Activated naive CD8-positive, alpha-beta T cell treated with anti-CD3 and anti-CD28 coated beads, Interleukin-2, amount 50 U/mL, for 24 hours (primary cell): ENCODE results near the gene GRB2.

Experiments
- ATAC-seq: fragments of 150-1000 bp; cut with Tn5 transposase; one replicate; pipeline ENCODE4 v1.10.0; 2021
- DNase-seq: peaks from one replicate; pipeline ENCODE4 v3.0.0; 2021
- H3K27ac Mint-ChIP-seq: one replicate; pipeline ENCODE4 v1.8.0; 2021; ENCODE audit warnings: mild to moderate bottlenecking, mixed read lengths
- H3K27me3 Mint-ChIP-seq: one replicate; pipeline ENCODE4 v1.8.0; 2021; ENCODE audit warnings: mixed read lengths
- H3K36me3 Mint-ChIP-seq: one replicate; pipeline ENCODE4 v1.8.0; 2021; ENCODE audit warnings: low read depth, mixed read lengths
- H3K4me1 Mint-ChIP-seq: one replicate; pipeline ENCODE4 v1.8.0; 2021; ENCODE audit warnings: mixed read lengths
- H3K4me3 Mint-ChIP-seq: one replicate; pipeline ENCODE4 v1.8.0; 2021; ENCODE audit warnings: mild to moderate bottlenecking, moderate library complexity, mixed read lengths
- H3K9me3 Mint-ChIP-seq: one replicate; pipeline ENCODE4 v1.8.0; 2021; ENCODE audit warnings: mixed read lengths

GRB2 gene

DNA sequence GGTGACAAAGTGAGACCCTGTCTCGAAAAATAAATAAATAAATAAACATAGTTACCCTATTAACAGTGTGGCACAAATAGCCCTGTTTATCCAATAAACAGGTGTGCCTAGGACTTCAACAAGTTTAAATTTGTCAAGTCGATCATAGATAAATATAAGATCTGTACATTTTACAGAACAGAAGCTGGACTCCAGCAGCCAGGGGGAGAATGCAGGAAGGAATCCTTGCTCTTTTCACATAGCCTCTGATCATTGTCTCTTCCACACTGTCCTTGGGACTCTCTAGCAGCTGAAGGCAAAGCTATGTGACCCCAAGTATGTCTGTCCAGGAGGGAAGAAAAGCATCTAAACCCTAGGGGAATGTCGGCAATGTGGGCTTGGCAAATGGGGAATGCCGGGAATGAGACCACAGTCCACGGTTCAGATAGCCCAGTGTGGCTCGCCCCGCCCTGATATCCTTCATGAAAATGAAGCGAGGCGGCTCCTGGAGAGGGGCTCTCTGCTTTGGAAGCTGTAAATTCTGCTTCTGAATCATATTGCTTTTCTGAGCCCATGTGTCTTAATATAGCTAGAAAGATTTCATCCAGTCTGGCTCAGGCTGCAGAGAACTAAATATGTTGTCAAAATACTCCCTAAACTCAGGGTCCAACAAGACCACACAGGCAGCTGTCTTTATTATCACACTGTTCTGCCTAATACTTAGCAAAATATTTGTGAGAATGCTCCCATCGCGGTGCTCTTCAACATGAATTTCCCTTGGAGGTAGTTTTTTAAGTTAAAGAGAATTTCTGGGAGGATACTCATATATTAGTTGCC is 24.9 kb upstream of the GRB2 start:
- ATAC-seq (no peak), DNase-seq (no peak)
- H3K27me3 Mint-ChIP-seq = no peaks in the 10 kb centered on the region
- H3K4me1 Mint-ChIP-seq = peaks cover 19% of the 10 kb centered on the region
- H3K4me3 Mint-ChIP-seq = no peak overlapping the region
- no peak overlapping the region for H3K27ac Mint-ChIP-seq
- no peaks in the 10 kb centered on the region for H3K9me3 Mint-ChIP-seq
- H3K36me3 Mint-ChIP-seq = no peaks in the 10 kb centered on the region

DNA sequence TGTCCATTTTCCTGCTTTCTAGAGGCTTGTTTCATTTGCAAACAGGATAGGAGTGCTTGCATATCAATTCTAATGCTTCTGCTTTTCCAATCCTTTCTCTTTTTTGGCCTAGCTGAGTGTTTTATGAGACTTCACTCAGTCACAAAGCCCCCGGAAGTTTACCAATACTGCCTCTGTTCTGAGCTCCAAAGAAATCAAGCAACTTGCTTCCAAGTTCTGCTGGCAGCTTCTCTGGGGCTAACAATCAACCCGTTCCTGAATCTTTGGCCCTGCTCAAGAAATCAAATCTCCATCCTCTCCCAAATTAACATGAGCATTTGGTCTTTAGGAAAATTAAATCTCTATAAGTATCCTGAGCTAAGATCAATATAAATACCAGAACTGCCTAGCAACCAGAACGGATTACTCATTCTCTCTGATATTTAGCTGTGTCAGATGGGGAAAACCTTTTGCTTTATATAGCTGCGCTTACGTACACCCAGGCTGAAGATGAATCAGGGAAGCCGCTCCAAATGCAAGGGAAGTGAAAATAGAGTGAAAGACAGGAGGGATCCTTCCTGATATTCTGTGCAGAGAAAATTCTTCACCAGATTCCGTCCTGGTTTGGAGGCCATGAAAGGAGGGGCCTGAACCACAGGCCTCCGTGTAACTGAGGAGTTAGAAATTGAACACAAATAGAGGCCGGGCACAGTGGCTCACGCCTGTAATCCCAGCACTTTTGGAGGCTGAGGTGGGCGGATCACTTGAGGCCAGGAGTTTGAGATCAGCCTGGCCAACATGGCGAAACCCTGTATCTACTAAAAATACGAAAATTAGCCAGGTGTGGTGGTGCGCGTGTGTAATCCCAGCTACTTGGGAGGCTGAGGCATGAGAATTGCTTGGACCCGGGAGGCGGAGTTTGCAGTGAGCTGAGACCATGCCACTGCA is 23.3 kb upstream of the GRB2 start:
- no peak for ATAC-seq
- no peak for DNase-seq
- H3K9me3 Mint-ChIP-seq = no peaks in the 10 kb centered on the region
- H3K27ac Mint-ChIP-seq = no peak overlapping the region
- no peaks in the 10 kb centered on the region for H3K27me3 Mint-ChIP-seq
- H3K4me1 Mint-ChIP-seq = peaks cover 15% of the 10 kb centered on the region
- H3K4me3 Mint-ChIP-seq = no peak overlapping the region
- no peaks in the 10 kb centered on the region for H3K36me3 Mint-ChIP-seq

DNA sequence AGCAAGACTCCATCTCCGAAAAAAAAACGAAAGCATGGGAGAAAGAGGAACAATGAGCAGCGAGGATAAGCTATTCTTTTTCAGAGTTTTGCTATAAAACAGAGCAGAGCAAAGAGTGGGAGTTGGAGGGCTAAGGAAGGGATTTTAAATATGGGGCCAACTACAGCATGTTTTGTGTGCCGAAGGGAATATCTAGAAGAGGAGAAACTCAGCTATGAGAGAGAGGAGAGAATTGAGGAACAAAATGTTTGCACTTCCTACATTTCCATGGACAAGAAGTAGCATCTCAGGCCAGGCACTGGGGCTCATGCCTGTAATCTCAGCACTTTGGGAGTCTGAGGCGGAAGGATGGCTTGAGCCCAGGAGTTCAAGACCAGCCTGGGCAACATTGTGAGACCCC is 13.1 kb upstream of the GRB2 start:
- Mint-ChIP-seq H3K4me3 (no peak overlapping the region), H3K4me1 (no peaks in the 10 kb centered on the region), H3K9me3 (no peaks in the 10 kb centered on the region), H3K27me3 (peaks cover 2% of the 10 kb centered on the region), H3K36me3 (no peaks in the 10 kb centered on the region), H3K27ac (no peak overlapping the region)
- DNase-seq (no peak), ATAC-seq (no peak)

DNA sequence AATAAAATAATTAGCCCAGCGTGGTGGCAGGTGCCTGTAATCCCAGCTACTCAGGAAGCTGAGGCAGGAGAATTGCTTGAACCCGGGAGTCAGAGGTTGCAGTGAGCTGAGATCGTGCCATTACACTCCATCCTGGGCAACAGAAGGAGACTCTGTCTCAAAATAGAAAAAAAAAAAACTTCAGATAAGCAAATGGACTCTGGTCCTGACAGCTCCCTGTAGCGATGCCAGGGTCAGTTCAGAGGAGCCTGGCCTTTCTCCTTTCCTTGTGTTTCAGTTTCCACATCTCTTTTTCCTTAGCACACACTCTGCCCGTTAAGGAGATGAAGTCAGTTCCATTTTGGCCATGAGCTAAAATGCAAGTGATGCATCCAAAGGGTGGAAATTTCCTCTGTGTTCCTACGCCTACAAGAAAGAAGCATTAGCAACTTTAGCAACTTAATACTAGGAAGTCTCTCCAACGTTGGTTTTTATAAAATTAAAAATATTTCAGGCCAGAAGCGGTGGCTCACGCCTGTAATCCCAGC is 11.6 kb upstream of the GRB2 start:
- Mint-ChIP-seq H3K9me3 (no peaks in the 10 kb centered on the region), H3K4me1 (peaks cover 6% of the 10 kb centered on the region), H3K4me3 (no peak overlapping the region), H3K27me3 (peaks cover 2% of the 10 kb centered on the region), H3K27ac (no peak overlapping the region), H3K36me3 (no peaks in the 10 kb centered on the region)
- no peak for ATAC-seq
- no peak for DNase-seq

DNA sequence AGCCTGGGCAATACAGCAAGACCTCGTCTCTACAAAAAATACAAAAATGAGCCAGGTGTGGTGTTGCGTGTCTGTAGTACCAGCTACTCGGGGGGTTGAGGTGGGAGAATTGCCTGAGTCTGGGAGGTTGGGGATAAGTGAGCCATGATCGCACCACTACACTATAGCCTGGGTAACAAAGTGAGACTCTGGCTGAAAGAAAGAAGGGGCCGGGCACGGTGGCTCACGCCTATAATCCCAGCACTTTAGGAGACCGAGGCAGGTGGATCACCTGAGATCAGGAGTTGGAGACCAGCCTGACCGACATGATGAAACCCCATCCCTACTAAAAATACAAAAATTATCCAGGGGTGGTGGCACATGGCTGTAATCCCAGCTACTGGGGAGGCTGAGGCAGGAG is 10.5 kb upstream of the GRB2 start:
- ATAC-seq = no peak
- Mint-ChIP-seq H3K27me3 (peaks cover 2% of the 10 kb centered on the region), H3K9me3 (no peaks in the 10 kb centered on the region), H3K27ac (no peak overlapping the region), H3K36me3 (no peaks in the 10 kb centered on the region), H3K4me1 (peaks cover 17% of the 10 kb centered on the region), H3K4me3 (no peak overlapping the region)
- no peak for DNase-seq

DNA sequence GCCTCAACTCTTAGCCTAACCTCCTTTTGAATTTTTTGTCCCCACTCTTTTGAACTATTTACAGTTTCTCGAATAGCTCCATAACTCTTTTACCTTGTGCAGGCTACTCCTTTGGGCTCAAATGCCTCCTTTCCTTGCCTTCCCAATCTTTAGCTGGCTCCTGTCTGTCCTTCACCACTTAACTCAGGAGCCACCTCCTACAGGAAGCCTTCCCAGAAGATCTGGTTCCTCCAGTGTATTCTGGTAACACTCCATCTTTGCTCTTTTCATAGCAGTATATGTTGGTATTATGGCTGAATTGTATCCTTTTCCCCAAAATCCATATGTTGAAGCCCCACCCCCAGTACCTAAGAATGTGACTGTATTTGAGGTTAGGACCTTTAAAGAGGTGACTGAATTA is 9.0 kb upstream of the GRB2 start:
- peaks cover 2% of the 10 kb centered on the region for H3K27me3 Mint-ChIP-seq
- peaks cover 17% of the 10 kb centered on the region for H3K4me1 Mint-ChIP-seq
- no peaks in the 10 kb centered on the region for H3K9me3 Mint-ChIP-seq
- H3K36me3 Mint-ChIP-seq = no peaks in the 10 kb centered on the region
- no peak overlapping the region for H3K27ac Mint-ChIP-seq
- no peak overlapping the region for H3K4me3 Mint-ChIP-seq
- ATAC-seq = no peak
- no peak for DNase-seq

DNA sequence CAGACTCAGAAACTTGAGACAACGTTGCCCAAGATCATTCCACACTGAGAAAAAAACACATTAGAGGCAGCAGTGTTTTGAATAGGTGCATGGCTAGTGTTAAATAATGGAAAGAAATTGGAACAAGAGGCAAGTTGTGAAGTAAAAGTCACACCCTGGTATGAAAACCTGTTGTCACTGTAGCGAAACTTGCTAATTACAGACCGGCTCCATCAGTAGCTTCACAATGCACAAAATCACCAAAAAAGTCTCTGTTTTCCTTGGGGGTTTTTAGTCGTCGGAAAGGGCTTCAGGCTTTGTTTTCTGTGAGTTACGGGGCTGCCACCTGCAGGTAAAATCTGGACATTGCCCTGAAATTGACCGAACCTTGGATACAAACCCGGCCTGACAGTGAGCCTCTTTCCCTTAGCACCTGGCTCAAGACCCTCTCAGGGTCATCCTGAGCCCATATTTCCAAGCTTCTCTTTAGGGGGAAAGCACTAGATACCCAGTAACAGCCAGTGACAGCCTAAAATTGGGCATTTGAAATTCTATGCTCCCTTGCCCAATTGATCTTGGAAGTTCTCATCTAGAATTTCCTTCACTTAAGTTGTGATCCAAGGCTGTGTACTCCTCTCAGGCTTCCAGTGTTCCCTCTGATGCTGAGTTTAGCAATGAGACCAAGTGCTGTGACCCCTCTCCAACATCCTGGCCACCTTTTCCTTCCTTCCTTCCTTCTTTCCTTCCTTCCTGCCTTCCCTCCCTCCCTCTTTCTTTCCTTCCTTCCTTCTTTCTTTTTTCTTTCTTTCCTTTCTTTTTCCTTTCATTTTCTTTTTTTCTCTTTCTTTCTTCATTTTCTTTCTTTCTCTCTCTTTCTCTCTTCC is 7.2 kb upstream of the GRB2 start:
- Mint-ChIP-seq H3K4me3 (peak overlapping the region; percentile 25), H3K4me1 (peaks cover 17% of the 10 kb centered on the region), H3K36me3 (no peaks in the 10 kb centered on the region), H3K27me3 (peaks cover 2% of the 10 kb centered on the region), H3K27ac (no peak overlapping the region), H3K9me3 (no peaks in the 10 kb centered on the region)
- DNase-seq = peak; percentile 69
- peak; percentile 80 for ATAC-seq

DNA sequence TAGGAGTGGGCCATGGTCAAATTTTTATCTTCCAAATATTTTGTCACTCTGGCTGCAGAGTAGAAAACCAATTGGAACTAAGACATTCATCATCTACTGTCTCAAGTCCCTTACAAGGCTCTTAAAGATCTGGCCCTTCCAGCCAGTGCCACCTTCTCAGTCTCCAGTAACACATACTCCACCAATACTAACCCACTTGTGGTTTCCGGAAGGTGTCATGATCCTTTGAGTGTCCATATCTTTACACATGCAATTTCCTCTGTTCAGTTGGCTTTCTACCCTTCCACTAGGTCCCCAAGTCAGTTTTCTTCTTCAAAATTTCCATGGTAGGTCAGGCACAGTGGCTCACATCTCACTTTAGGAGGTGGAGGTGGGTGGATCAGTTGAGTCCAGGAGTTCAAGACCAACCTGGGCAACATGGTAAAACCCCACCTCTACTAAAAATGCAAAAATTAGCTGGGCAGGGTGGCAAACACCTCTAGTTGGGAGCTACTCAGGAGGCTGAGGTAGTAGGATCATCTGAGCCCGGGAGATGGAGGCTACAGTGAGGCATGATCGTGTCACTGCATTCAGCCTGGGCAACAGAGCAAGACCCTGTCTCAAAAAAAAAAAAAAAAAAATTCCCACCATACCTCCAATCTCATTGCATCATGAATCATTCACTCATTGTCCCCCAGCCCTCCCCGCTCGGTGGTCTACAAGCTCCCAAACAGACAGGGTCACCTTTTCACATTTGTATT is 6.0 kb upstream of the GRB2 start:
- H3K27ac Mint-ChIP-seq = peak overlapping the region; percentile 28
- no peaks in the 10 kb centered on the region for H3K9me3 Mint-ChIP-seq
- DNase-seq (no peak), ATAC-seq (no peak)
- no peaks in the 10 kb centered on the region for H3K36me3 Mint-ChIP-seq
- peaks cover 21% of the 10 kb centered on the region for H3K4me1 Mint-ChIP-seq
- peaks cover 2% of the 10 kb centered on the region for H3K27me3 Mint-ChIP-seq
- no peak overlapping the region for H3K4me3 Mint-ChIP-seq

DNA sequence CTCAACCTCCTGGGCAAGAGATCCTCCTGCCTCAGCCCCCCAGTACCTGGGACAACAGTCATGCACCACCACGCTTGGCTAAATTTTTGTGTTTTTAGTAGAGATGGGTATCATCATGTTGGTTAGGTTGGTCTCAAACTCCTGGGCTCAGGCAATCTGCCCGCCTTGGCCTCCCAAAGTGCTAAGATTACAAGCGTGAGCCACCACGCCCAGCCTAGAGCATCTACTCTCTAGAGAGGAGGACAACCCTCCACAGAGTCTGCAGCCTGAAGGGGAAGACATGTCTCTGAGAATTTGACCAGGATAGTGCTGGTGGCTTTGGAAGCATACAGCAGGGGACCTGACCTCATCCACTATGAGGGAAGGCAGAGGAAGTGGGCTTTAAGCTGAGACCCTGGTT is 4.7 kb upstream of the GRB2 start:
- Mint-ChIP-seq H3K27ac (no peak overlapping the region), H3K27me3 (peaks cover 2% of the 10 kb centered on the region), H3K4me3 (no peak overlapping the region), H3K4me1 (peaks cover 28% of the 10 kb centered on the region), H3K36me3 (no peaks in the 10 kb centered on the region), H3K9me3 (no peaks in the 10 kb centered on the region)
- ATAC-seq (no peak), DNase-seq (no peak)

DNA sequence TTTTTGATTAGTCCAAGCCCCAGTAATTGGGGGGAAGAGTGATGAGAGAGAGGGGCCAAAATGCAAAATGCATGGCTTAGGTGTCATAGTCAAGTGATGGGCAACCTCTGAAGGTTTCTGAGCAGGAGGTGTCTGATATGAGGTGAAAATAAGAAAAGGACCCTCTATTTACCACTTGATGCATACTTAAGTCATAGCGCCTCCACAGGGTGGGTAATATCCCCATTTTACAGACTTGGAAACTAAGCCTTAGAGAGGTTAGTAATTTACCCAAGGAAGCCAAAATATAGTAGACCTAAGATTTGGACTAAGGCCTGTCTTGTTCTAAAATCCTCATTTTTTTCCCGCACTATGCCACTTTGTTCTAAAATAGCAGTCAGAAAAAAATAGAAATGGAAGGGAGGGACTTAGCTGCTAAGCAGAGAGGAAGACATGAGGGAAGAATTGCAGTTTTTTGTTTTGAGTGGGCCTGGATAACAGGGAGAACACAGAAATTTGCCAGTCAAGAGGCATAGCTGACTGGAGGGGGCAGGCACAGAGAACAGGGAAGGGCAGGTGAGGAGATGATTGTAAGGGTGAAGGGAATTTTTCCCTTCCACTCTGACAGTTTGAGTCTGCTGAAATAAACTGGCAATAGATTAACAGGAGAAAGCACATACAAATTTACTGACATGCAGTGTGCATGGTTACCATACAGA is 2.3 kb upstream of the GRB2 start:
- Mint-ChIP-seq H3K9me3 (no peaks in the 10 kb centered on the region), H3K36me3 (peaks cover 7% of the 10 kb centered on the region), H3K4me1 (peaks cover 39% of the 10 kb centered on the region), H3K4me3 (no peak overlapping the region), H3K27ac (no peak overlapping the region), H3K27me3 (no peaks in the 10 kb centered on the region)
- DNase-seq = no peak
- no peak for ATAC-seq

DNA sequence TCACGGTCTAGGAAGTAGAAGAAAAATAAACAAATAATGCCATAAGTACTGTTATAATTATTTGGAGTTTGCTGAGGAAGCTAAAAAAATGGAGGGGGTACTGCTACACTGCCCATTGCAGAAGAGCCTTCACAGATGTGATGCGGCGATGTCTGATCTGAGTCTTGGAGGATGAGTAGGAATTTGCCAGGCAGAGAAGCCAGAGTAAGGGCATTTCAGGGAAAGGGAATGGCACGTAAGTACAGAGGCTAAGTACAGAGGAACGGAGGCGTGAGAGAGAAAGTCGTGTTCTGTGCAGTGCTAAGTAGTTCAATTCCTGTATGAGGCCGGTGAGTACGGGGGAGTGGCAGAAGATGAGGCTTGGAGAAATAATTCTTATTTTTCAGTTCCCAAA is 741 bp upstream of the GRB2 start:
- no peaks in the 10 kb centered on the region for H3K9me3 Mint-ChIP-seq
- H3K4me3 Mint-ChIP-seq = peak overlapping the region; percentile 95
- H3K27me3 Mint-ChIP-seq = no peaks in the 10 kb centered on the region
- peaks cover 9% of the 10 kb centered on the region for H3K36me3 Mint-ChIP-seq
- H3K4me1 Mint-ChIP-seq = peaks cover 40% of the 10 kb centered on the region
- ATAC-seq = no peak
- peak; percentile 15 for DNase-seq
- peak overlapping the region; percentile 95 for H3K27ac Mint-ChIP-seq

DNA sequence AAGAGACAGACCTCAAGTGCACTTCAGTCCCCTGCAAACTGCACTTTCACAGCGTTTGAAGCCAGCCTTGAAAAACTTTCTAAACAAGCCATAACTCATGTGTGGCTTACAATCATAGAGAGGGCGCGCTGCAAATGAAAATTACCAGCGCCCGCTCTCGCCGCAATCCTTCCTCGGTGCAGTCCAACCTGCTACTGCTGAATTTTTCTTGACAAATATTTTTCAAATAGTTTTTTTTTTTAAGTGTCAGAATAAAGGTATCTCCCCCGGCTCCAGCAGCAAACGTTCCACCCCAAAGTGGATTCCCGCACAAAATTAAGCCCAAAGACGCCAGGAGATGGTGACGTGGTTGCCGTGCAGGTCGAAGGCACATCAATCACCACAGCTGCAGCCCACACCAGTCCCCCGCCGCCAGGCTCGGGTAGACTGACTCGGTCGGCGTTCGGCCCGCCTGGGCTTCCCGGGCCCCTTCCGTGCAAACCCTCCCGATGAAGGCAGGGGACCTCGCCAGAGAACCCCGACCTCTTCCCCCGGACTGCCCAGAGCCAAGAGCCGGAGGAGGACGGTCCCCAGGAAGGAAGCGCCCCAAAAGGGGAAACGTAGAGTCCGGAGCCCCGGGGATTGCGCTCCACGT is 630 bp downstream of the GRB2 start:
- peak; percentile 64 for DNase-seq
- Mint-ChIP-seq H3K4me1 (peaks cover 46% of the 10 kb centered on the region), H3K27me3 (no peaks in the 10 kb centered on the region)

DNA sequence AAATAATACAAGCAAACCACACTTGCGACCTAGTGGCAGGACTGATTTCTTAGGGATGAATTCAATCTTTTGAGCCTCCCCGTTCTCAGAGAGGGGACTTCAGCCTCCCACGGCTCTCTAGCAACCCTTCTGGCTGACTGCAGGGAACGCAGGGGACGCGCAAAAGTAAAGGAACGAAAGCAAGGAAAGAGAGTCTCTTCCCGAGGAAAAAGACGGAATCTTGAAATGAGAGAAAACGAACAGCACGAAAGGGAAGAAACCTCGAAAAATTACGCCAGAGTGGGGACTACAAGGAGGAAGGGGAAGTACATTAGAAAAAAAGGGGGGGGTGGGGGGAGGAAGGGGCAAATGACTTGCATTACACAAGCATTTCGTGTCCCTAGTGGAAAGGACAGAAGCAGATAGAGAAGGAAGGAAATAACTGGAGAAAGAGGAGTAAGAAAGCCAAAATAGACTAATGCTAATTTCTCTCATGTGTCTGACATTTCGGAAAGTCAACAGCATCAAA is 1.2 kb downstream of the GRB2 start:
- ATAC-seq (no peak), DNase-seq (peak; percentile 59)
- Mint-ChIP-seq H3K27me3 (no peaks in the 10 kb centered on the region), H3K36me3 (peaks cover 17% of the 10 kb centered on the region), H3K27ac (peak overlapping the region; percentile 95), H3K4me3 (peak overlapping the region; percentile 95), H3K4me1 (peaks cover 46% of the 10 kb centered on the region), H3K9me3 (no peaks in the 10 kb centered on the region)

More for the DNA sequence above, 630 bp downstream of the GRB2 start:
- Mint-ChIP-seq H3K4me3 (peak overlapping the region; percentile 95), H3K27ac (peak overlapping the region; percentile 95), H3K36me3 (peaks cover 17% of the 10 kb centered on the region), H3K9me3 (no peaks in the 10 kb centered on the region)
- peak; percentile 37 for ATAC-seq
